Adrenal gland (tissue), 12 donors: ENCODE measurements around the gene DCHS2. TPM values are rescaled to one million over a fixed set of nuclear protein-coding genes. Genes with fewer than 3 reads are reported as not detected.

Source experiments
- DNase-seq, 7 donors: peaks; one replicate each; pipeline ENCODE4 v3.0.0-alpha.2; 2019 to 2020
- H3K27ac ChIP-seq, 5 donors: fragments of 200-600 bp; sonication (generic) in 4 of 5; 1 replicate in 3 of 5; 2 replicates in 2 of 5; pipeline versions ENCODE4 v1.5.1 to v1.8.0; 2016 to 2020; ENCODE audit warnings: mild to moderate bottlenecking in 1 of 5
- H3K27me3 ChIP-seq: fragments of 200-600 bp; 2 replicates; pipeline ENCODE4 v1.8.0; 2021
- H3K36me3 ChIP-seq, 2 donors: fragments of 200-600 bp; replicated peaks in 1 of 2; 1 replicate in 1 of 2; 2 replicates in 1 of 2; pipeline versions ENCODE4 v1.5.1 to v1.8.0; 2018 to 2022
- H3K4me1 ChIP-seq, 2 donors: fragments of 200-600 bp; replicated peaks in 1 of 2; 1 replicate in 1 of 2; 2 replicates in 1 of 2; pipeline versions ENCODE4 v1.5.1 to v1.8.0; 2018 to 2021
- H3K4me3 ChIP-seq, 4 donors: fragments of 200-600 bp; sonication (generic) in 3 of 4; one replicate each; pipeline ENCODE4 v1.5.1; 2016 to 2018
- H3K9me3 ChIP-seq, 3 donors: fragments of 200-600 bp; sonication (generic) in 1 of 3; replicated peaks in 1 of 3; 1 replicate in 2 of 3; 2 replicates in 1 of 3; pipeline versions ENCODE4 v1.5.1 to v1.8.0; 2016 to 2021
- POLR2A ChIP-seq, 2 donors: fragments of 450-650 bp; IDR thresholded peaks; one replicate each; pipeline ENCODE4 v1.6.1; 2017; ENCODE audit warnings: antibody characterized with exemption in 2 of 2, mild to moderate bottlenecking in 2 of 2, moderate library complexity in 1 of 2
- WGBS, 4 donors: extraction: QIAGEN DNeasy Blood & Tissue Kit in 2 of 4; methylation state at CpG; one replicate each; pipeline versions ENCODE4 v1.1.5 to v1.1.7; 2013 to 2017; 5-methylcytosine and 5-hydroxymethylcytosine counted together
- intact Hi-C, 2 donors: fragments of 100-400 bp; cut with DNase I; formaldehyde crosslinking; loops; one replicate each; pipeline versions ENCODE4 v1.14.1 to v1.15.0; 2022 to 2023
- polyA plus RNA-seq, 3 donors: library from polyadenylated mRNA; stranded (reverse); fragments of 200-250 nt in 2 of 3; fragments of 350-450 nt in 1 of 3; fragmentation: Illumina TruSeq in 1 of 3; extraction: RNeasy Lipid Tissue Mini Kit (QIAGEN cat#74804) in 1 of 3; gene quantifications; one replicate each; pipeline ENCODE4 v1.2.3, GENCODE V29; 2013 to 2014
- total RNA-seq, 9 donors: library from RNA; depleted of rRNA in 4 of 9; stranded (reverse); fragments of >200 nt in 4 of 9; fragments of 120-200 nt in 1 of 9; fragmentation: NEBNext Ultra II Directional in 1 of 9; extraction: Animal tissue kit (Norgen Biotek cat#: 25700) in 1 of 9; gene quantifications; one replicate each; pipeline versions ENCODE4 v1.1.0 to v1.2.4, GENCODE V29; 2013 to 2023
- TF ChIP-seq, protein P1 (sequence below), 6 experiments: fragments of 450-650 bp in 4 of 6; fragments of 200-600 bp in 2 of 6; sonication (generic) in 1 of 6; IDR thresholded peaks; 1 replicate in 5 of 6; 2 replicates in 1 of 6; pipeline versions ENCODE4 v1.5.1 to v1.8.0; 2016 to 2021; ENCODE audit warnings: antibody characterized with exemption in 6 of 6, mild to moderate bottlenecking in 2 of 6, moderate library complexity in 1 of 6
- donor health status: healthy with polysubstance abuse.
- donor health status: Bipolar disorder and iron deficiency.
- donor health status: DM: yes; HTN: yes; CAD: no.
- donor health status: DM: no; HTN: no; CAD: no.
- donor health status: DM: no; HTN: no; CAD: no.
- donor health status: DM: yes; HTN: yes; CAD: no.

The DCHS2 gene
- total and polyA plus RNA-seq, 12 donors, result 0.06 to 3.3 (median 0.78) TPM; not detected in 1

DNA sequence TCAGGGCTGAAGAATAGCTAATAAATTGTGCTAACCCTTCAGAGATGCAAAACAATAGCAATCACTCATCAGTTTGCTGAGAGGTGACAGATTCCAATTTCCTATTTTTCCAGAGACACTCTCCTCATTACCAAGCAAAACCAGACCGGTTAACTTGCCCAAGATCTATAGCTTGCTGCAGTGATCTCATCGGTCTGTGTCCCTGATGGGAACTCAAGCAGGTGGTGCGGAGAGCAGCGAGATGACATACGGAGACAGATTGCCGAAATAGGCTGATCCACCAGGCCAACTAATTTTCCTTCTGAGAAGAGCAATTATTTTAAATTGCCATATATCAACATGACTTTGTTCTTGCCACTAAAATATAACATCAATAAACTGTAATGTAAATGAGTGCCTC lies 10.5 kb upstream of the DCHS2 start:
- no peak for DNase-seq
- Histone ChIP-seq H3K4me1 (no peaks in the 10 kb centered on the region), H3K4me3 (no peak overlapping the region), H3K27ac (no peak overlapping the region), H3K9me3 (no peaks in the 10 kb centered on the region), H3K36me3 (no peaks in the 10 kb centered on the region), H3K27me3 (no peaks in the 10 kb centered on the region)
- 54 to 72% (median 60%) methylated on average over 6 of the region's 6 CpGs for WGBS, 4 donors
- TF ChIP-seq, protein P1, sequence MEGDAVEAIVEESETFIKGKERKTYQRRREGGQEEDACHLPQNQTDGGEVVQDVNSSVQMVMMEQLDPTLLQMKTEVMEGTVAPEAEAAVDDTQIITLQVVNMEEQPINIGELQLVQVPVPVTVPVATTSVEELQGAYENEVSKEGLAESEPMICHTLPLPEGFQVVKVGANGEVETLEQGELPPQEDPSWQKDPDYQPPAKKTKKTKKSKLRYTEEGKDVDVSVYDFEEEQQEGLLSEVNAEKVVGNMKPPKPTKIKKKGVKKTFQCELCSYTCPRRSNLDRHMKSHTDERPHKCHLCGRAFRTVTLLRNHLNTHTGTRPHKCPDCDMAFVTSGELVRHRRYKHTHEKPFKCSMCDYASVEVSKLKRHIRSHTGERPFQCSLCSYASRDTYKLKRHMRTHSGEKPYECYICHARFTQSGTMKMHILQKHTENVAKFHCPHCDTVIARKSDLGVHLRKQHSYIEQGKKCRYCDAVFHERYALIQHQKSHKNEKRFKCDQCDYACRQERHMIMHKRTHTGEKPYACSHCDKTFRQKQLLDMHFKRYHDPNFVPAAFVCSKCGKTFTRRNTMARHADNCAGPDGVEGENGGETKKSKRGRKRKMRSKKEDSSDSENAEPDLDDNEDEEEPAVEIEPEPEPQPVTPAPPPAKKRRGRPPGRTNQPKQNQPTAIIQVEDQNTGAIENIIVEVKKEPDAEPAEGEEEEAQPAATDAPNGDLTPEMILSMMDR (IDR thresholded peaks at IDR 0.05), result no peak
- TF ChIP-seq POLR2A (IDR thresholded peaks at IDR 0.05), result no peak
- intact Hi-C loops, result no loop called here

DNA sequence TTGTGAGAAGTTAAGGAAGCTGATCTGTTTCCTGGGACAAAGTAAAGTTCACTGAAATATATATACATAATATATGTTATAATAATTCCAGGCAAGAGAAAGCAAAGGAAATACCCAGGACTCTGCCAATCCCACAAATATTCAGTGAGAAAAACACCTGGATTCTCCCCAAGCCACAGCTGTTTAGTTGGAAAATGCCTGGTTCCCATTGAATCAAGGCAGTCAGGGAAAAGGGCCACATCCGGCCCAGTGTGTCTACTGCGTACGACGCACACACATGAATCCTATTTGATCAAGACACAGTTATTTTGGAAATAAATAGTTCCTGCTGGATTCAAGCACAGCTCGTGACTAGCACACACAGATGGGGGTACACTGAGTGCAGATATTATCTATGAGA lies 6.3 kb upstream of the DCHS2 start:
- H3K27ac ChIP-seq, result no peak overlapping the region
- H3K4me1 ChIP-seq, result no peaks in the 10 kb centered on the region
- intact Hi-C loops, result no loop called here
- TF ChIP-seq POLR2A (IDR thresholded peaks at IDR 0.05), result no peak
- TF ChIP-seq, protein P1 (IDR thresholded peaks at IDR 0.05), result no peak
- no peaks in the 10 kb centered on the region for H3K36me3 ChIP-seq
- H3K27me3 ChIP-seq, result no peaks in the 10 kb centered on the region
- 76 to 96% (median 85%) methylated on average over 5 of the region's 5 CpGs for WGBS, 4 donors
- DNase-seq, result no peak
- no peak overlapping the region for H3K4me3 ChIP-seq
- H3K9me3 ChIP-seq, result no peaks in the 10 kb centered on the region

DNA sequence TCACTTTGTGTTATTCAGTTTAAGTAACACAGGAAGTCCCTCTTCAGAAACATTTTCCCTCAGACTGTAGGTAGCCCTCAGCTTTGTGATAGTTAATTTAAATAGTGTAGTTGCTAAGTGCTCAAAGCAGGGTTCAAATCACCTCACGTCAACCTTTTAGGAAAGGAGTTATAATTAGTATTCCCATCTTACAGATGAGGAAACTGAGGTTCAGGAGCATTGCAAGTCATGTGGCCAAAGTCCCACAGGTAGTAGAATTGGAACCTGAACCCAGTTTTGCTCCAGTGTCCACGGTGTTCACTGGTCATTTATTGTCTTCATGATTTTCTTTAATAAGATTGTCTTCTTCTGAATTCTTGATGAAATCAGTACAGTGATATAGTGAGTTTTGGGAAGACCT lies 4.3 kb upstream of the DCHS2 start:
- DNase-seq, result no peak
- Histone ChIP-seq H3K27ac (no peak overlapping the region), H3K9me3 (no peaks in the 10 kb centered on the region), H3K4me3 (no peak overlapping the region), H3K36me3 (no peaks in the 10 kb centered on the region), H3K4me1 (peaks cover 0 to 5% of the 10 kb centered on the region in 2 donors), H3K27me3 (no peaks in the 10 kb centered on the region)
- WGBS, 4 donors, result 85 to 96% (median 93%) methylated on average over 2 of the region's 2 CpGs
- intact Hi-C loops, result no loop called here
- TF ChIP-seq POLR2A (IDR thresholded peaks at IDR 0.05), result no peak
- TF ChIP-seq, protein P1 (IDR thresholded peaks at IDR 0.05), result no peak

DNA sequence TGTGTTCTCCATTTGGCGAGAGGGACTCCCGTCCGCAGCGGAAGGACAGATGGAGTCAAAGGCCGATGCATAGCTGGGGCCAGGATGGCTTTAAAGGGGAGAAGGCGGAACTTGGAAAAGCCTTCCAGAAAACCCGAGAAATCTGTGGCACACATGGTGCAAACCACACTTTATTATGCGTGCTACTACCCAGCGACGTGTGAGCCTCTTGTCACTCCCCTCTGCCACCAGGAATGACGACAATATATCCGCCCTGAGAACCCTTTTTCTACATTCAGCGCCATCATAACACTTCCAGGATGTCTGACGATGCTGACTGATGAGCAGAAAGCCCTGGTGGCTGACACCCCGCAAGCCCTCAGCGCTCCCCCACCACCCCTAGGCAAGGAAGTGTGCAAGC lies 689 bp upstream of the DCHS2 start:
- Histone ChIP-seq H3K4me1 (peaks cover 0 to 12% of the 10 kb centered on the region in 2 donors), H3K27me3 (peaks cover 16% of the 10 kb centered on the region), H3K36me3 (no peaks in the 10 kb centered on the region), H3K4me3 (no peak overlapping the region), H3K27ac (no peak overlapping the region), H3K9me3 (no peaks in the 10 kb centered on the region)
- intact Hi-C loops, result no loop called here
- WGBS, 4 donors, result 9 to 14% (median 11%) methylated on average over 15 to 16 of the region's 16 CpGs
- TF ChIP-seq, protein P1 (IDR thresholded peaks at IDR 0.05), result no peak
- no peak for TF ChIP-seq POLR2A (IDR thresholded peaks at IDR 0.05)
- DNase-seq, result no peak
